ENCODE measurements around the gene NEMF.
"Not testable (repeated sequence)": the region's sequence is repeated elsewhere in the genome, so short reads cannot be mapped to it uniquely, and the experiment has no call there.

NEMF gene

GRCh38 chr14:49768301-49769121, 84.1 kb downstream of the NEMF start:
- H3K4me3 ChIP-seq (ENCODE audit: low read length) = peak overlapping the region; percentile 94
- DNase-seq (ENCODE audit: low read depth, low spot score) = peak; percentile 41

- peak within 1 kb of the TSS; percentile 94 for H3K4me3 ChIP-seq (ENCODE audit: low read length)
- DNase-seq (ENCODE audit: low read depth, low spot score) = peak; percentile 76
These were observed 84.9 kb downstream of the NEMF start, which contains the start of gene KLHDC2 for GRCh38 chr14:49767571-49768300. KLHDC2 (plus strand) TSS chr14:49768153; CDS start chr14:49768469, 316 bp downstream.

DNA sequence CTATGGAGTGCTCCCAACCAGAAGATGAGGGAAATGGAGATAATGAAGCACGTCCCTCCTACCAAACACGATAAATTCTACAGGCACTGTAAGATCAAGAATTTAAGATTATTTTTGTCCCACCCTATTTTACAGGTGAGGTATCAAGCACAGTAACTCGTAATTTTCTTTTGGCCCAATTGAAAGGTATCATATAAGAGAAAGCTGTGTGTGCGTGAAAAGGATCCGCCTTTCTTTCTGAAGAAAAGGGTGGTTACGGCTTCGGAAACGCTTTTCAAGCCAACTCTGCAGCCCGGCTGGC, 85.4 kb downstream of the NEMF start:
- no peak for DNase-seq (ENCODE audit: low read depth, low spot score)
- peak overlapping the region; percentile 94 for H3K4me3 ChIP-seq (ENCODE audit: low read length)

GRCh38 chr14:49766839-49767238, 85.7 kb downstream of the NEMF start:
- no peak for DNase-seq (ENCODE audit: low read depth, low spot score)
- peak overlapping the region; percentile 94 for H3K4me3 ChIP-seq (ENCODE audit: low read length)

DNA sequence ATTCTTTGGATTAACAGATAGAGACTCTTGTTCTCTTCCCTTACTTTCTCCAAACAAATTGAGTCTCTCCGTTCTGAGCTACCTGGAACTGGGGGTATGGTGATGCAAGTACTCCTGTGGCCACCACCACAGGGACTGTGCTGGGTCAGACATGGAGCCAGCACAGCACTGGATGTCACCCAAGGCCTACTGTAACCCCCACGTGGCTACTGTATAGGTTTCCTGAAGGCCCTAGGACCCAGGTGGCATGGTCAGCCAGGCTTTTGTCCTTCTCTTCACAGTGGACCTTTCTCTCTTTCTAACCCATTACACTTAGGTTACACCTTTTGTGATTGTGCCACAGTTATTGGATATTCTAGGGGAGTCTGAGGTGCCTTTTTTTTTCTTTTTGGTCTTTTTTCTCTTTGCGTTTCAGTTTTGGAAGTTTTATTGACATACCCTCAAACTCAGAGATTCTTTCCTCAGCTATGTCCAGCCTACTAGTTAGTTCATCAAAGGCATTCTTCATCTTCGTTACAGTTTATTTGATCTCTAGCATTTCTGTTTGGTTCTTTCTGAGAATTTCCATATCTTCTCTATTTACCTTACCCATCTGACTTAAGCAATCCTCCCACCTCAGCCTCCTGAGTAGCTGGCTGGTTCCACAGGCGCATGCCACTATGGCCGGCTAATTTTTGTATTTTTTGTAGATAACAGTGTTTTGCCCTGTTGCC, 90.6 kb downstream of the NEMF start:
- DNase-seq (ENCODE audit: low read depth, low spot score) = no peak
- no peak overlapping the region for H3K4me3 ChIP-seq (ENCODE audit: low read length)

DNA sequence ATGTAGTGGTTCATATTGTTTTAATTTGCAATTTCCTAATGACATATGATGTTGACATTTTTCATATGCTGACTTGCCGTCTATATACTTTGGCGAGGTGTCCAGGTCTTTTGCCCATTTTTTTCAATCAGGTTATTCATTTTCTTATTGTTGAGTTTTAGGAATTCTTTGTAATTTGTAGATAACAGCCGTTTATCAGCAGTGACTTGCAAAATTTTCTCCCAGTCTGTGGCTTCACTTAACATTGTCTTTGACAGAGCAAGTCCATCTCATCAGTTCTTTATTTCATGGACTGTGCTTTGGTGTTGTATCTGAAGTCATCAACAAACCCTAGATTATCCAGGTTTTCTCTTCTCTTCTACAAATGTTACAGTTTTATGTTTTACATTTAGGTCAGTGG, 97.2 kb downstream of the NEMF start:
- H3K4me3 ChIP-seq (ENCODE audit: low read length) = no peak overlapping the region
- DNase-seq (ENCODE audit: low read depth, low spot score) = no peak

- no peak for DNase-seq (ENCODE audit: low read depth, low spot score)
- no peak overlapping the region for H3K4me3 ChIP-seq (ENCODE audit: low read length)
These were observed 98.0 kb downstream of the NEMF start for GRCh38 chr14:49754570-49755097.

GRCh38 chr14:49746476-49746875, 106.1 kb downstream of the NEMF start:
- not testable (repeated sequence) for DNase-seq (ENCODE audit: low read depth, low spot score); H3K4me3 ChIP-seq (ENCODE audit: low read length)

DNA sequence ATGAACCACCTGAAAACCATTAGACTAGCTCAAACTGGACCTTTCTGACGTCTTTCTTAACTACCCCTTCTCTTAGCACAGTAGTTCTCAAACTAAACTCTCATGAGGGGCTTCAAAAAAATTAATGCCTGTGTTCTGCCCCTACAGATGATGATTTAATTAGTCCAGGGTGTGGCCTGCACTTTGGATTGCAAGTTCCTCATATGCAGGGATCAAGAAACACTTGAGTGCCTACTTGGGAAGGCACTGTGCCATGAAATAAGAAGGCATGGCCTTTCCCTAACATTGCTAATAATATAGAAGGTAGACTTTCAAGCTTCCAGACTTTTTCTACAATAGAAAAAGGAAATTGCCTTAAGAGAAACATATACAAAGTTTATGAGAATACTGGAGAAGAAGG, 107.4 kb downstream of the NEMF start:
- H3K4me3 ChIP-seq (ENCODE audit: low read length) = no peak overlapping the region
- no peak for DNase-seq (ENCODE audit: low read depth, low spot score)

DNA sequence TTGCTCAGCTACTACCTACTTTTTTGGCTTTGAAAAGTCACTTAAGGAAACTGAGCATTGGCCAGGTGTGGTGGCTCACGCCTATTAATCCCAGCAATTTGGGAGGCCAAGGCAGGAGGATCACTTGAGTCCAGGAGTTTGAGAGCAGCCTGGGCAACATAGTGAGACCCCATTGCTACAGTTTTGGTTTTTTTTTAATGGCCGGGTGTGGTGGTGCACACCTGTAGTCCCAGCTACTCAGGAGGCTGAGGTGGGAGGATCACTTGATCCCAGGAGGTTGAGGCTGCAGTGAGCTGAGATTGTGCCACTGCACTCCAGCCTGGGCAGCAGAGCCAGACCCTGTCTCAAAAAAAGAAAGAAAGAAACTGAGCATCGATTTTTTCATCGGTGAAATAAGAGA, 116.9 kb downstream of the NEMF start:
- DNase-seq (ENCODE audit: low read depth, low spot score); H3K4me3 ChIP-seq (ENCODE audit: low read length): not testable (repeated sequence)

- no peak overlapping the region for H3K4me3 ChIP-seq (ENCODE audit: low read length)
- DNase-seq (ENCODE audit: low read depth, low spot score) = no peak
These were observed 118.8 kb downstream of the NEMF start for GRCh38 chr14:49733836-49734235.

DNA sequence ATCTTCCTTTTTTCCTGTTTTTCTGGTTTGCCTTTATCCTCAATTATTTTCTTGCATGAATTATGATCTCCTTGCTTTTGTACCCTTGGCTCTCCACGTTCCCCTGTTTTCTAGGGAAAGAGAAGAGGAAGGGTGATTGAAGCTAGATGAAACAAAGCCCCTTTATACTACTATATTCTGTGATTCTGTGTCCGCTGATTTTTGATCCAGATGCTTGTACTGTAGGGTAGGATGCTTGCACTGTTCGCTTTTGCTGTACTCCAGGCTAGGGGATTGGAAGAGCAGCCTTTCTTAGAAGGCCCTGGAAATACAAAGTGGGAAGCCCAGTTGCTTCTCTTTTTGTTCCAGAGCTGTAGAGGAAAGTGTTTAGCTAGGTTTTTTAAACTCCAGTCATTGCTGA, 119.7 kb downstream of the NEMF start:
- H3K4me3 ChIP-seq (ENCODE audit: low read length) = no peak overlapping the region
- DNase-seq (ENCODE audit: low read depth, low spot score) = no peak

All from Jurkat, Clone E6-1 (cell line).